Measurements from ENCODE around the gene NANP. TPM values are rescaled to one million over a fixed set of nuclear protein-coding genes. Genes with fewer than 3 reads are reported as not detected.
A peak's percentile ranks its signal among the peaks of the same experiment; 100 is the strongest.
"Not testable (repeated sequence)": the region's sequence is repeated elsewhere in the genome, so short reads cannot be mapped to it uniquely, and the experiment has no call there.

The NANP gene
- total RNA-seq, 1 experiment from 2014 or later = 7.5 TPM

GRCh38 chr20:25637247-25637646, 13.4 kb upstream of the NANP start:
- H3K36me3 ChIP-seq (ENCODE audit: low read depth) = peaks cover 20% of the 10 kb centered on the region
- peaks cover 10% of the 10 kb centered on the region for H3F3A ChIP-seq (ENCODE audit: insufficient read depth, low read depth)
- no peak for DNase-seq
- no peak overlapping the region for H3K4me2 ChIP-seq
- no peak for TF ChIP-seq CTCF (conservative IDR thresholded peaks at IDR 0.05)
- H3K27me3 ChIP-seq (ENCODE audit: insufficient read depth, low read depth) = no peaks in the 10 kb centered on the region
- H3K9me2 ChIP-seq (ENCODE audit: insufficient read depth) = no peaks in the 10 kb centered on the region
- peaks cover 10% of the 10 kb centered on the region for H3K4me1 ChIP-seq (replicated peaks; ENCODE audit: insufficient read depth)
- no TSS peak for BruUV-seq (replicated peaks)
- no peak overlapping the region for H2AFZ ChIP-seq
- ChIA-PET CTCF (no interaction called here), POLR2A (ENCODE audit: unreplicated experiment) (interaction anchor here (0.7 kb wide), 1 partner anchor 56 kb away, joined by 4 read pairs; no protein-coding TSS in a partner anchor)
- H3K9me3 ChIP-seq (ENCODE audit: insufficient read depth, low read depth) = 0 out of 2 replicates have a peak, but pooled peaks cover 5% of the 10 kb centered on the region
- no peaks in the 10 kb centered on the region for H4K20me1 ChIP-seq (ENCODE audit: insufficient read depth)
- H3K79me2 ChIP-seq (ENCODE audit: low read depth) = no peaks in the 10 kb centered on the region
- intact Hi-C loops (cut with micrococcal nuclease; ENCODE audit: unreplicated experiment) = no loop called here
- no peak overlapping the region for H3K4me3 ChIP-seq
- no peak overlapping the region for H3K27ac ChIP-seq

- Histone ChIP-seq H3K36me3 (ENCODE audit: low read depth) (peaks cover 20% of the 10 kb centered on the region; the same call in 1 of the 2 replicates), H3K9me2 (ENCODE audit: insufficient read depth) (0 out of 2 replicates have a peak, but pooled peaks cover 3% of the 10 kb centered on the region), H2AFZ (no peak overlapping the region), H3K27me3 (ENCODE audit: insufficient read depth, low read depth) (no peaks in the 10 kb centered on the region), H4K20me1 (ENCODE audit: insufficient read depth) (no peaks in the 10 kb centered on the region), H3K4me1 (replicated peaks; ENCODE audit: insufficient read depth) (peaks cover 10% of the 10 kb centered on the region), H3K9me3 (ENCODE audit: insufficient read depth, low read depth) (0 out of 2 replicates have a peak, but pooled peaks cover 5% of the 10 kb centered on the region), H3K27ac (no peak overlapping the region), H3F3A (ENCODE audit: insufficient read depth, low read depth) (peaks cover 9% of the 10 kb centered on the region), H3K79me2 (ENCODE audit: low read depth) (peaks cover 3% of the 10 kb centered on the region; the same call in 1 of the 2 replicates), H3K4me3 (no peak overlapping the region), H3K4me2 (no peak overlapping the region)
- peak in 1 of 2 experiments; percentile 67 for DNase-seq
- ChIA-PET POLR2A (ENCODE audit: unreplicated experiment) (no interaction called here), CTCF (interaction anchor here (0.7 kb wide), 1 partner anchor 386 kb away, joined by 3 read pairs; no protein-coding TSS in a partner anchor)
- TF ChIP-seq CTCF (conservative IDR thresholded peaks at IDR 0.05) = no peak
- TF ChIP-seq EZH2 (IDR thresholded peaks at IDR 0.05; ENCODE audit: low read depth) = no peak
- intact Hi-C loops (cut with micrococcal nuclease; ENCODE audit: unreplicated experiment) = no loop called here
- no TSS peak for BruUV-seq (replicated peaks)
These were observed 9.4 kb upstream of the NANP start for GRCh38 chr20:25632940-25633790.

GRCh38 chr20:25630615-25631014, 6.8 kb upstream of the NANP start:
- BruUV-seq (replicated peaks) = not testable (repeated sequence)

More at GRCh38 chr20:25630615-25631014, 6.8 kb upstream of the NANP start:
- H3F3A ChIP-seq (ENCODE audit: insufficient read depth, low read depth); POLR2A ChIA-PET (ENCODE audit: unreplicated experiment); H3K4me2 ChIP-seq; H3K4me3 ChIP-seq; H3K27ac ChIP-seq; H3K27me3 ChIP-seq (ENCODE audit: insufficient read depth, low read depth); DNase-seq; intact Hi-C loops (cut with micrococcal nuclease; ENCODE audit: unreplicated experiment); H3K9me2 ChIP-seq (ENCODE audit: insufficient read depth); H2AFZ ChIP-seq; H4K20me1 ChIP-seq (ENCODE audit: insufficient read depth); CTCF ChIA-PET; H3K9me3 ChIP-seq (ENCODE audit: insufficient read depth, low read depth); H3K36me3 ChIP-seq (ENCODE audit: low read depth): not testable (repeated sequence)
- Histone ChIP-seq H3K79me2 (ENCODE audit: low read depth) (peaks cover 15% of the 10 kb centered on the region), H3K4me1 (replicated peaks; ENCODE audit: insufficient read depth) (peaks cover 10% of the 10 kb centered on the region)

All from PC-9 (cell line).